GM18511 (cell line): ENCODE data around the gene PPP1CB.
"Not testable (repeated sequence)": the region's sequence is repeated elsewhere in the genome, so short reads cannot be mapped to it uniquely, and the experiment has no call there.

Experiments
- ATAC-seq: cut with Tn5 transposase; IDR thresholded peaks from one replicate; pipeline ENCODE4 v1.9.1; 2021; ENCODE audit warnings: mild to moderate bottlenecking, moderate library complexity; ENCODE audit not compliant: unreplicated experiment

The PPP1CB gene

DNA sequence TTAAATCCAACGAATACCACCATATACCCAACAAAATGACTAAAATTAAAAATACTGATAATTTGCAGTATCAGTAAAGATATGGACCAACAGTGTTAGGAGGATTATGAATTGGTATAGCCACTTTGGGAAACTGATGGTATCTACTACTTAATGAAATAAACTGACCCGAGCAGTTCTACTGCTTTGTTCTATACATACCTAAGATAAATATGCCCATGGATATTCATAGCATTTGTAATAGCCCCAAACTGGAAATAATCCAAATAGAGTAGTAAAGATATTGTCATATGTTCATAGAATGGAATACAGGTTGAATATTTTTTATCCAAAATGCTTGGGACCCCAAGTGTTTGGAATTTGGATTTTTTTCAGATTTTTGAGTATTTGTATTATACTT lies 20.7 kb downstream of the PPP1CB start:
- no peak for ATAC-seq

DNA sequence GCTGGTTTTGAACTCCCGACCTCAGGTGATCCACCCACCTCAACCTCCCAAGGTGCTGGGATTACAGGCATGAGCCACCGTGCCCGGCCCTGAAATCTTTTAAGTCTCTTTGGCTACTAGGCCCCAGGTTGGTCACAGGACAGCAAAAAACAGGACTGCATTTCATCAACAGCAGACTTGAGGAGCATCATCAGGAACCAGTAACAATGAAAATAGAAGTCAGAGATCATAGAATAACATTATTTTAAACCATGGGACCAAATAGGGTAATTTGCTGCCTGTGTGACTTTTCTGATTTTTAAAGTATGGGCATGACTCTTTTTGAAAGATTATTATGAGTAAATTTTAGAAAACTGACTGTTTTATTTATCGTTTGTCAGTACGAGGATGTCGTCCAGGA lies 24.8 kb downstream of the PPP1CB start:
- no peak for ATAC-seq

DNA sequence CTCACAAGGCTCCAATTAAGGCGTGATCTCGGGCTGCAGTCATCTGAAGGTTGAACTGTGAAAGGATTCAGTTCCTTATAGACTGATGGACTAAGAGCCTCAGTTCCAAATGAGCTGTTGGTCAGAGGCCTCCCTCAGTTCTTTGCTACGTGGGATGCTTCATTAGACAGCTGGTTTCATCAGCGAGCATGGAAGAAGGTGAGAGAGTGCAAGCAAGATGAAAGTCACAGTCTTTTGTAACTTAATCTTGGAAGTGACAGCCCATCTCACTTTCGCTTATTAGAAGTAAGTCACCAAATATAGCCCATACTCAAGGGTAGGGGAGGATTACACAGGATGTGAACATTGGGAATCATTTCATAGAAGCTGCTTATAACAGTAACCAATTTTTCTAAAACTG lies 26.8 kb downstream of the PPP1CB start:
- no peak for ATAC-seq

DNA sequence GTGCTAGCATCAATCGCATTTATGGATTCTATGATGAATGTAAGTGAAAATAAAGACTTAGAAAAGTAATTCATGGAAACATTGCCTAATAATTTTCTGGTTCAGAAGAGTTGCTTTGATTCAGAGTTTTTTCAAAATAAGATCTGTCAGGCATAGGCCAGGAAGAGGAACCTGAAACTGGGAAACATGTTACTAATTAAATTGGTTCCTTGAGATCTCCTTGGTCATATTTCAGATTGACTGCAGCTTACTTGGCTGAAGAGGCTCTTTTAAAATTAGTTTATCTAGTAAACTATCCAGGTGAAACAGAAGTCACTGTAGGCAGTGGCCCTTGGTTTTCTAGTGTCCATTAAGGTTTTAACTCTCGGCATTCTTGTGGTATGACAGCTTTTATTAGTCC lies 27.4 kb downstream of the PPP1CB start:
- no peak for ATAC-seq

DNA sequence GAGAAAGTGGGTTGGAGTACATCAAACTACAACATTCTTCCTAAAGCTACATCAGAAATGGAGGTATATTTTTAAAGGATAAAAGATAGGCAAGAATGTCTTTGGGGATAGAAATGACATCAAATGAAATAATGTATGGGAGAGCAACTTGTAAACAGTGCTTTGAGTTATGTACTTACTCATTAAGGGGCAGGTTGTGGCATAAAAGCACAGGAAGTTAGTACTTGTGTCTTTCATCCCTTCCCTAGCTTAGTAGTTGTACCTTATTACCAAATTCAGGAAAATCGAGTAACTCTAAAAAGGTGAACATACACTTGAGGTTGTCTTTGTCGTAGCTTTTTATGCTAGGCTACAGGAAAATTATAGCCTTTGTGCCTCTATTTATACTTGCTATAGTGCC lies 28.9 kb downstream of the PPP1CB start:
- ATAC-seq = no peak

DNA sequence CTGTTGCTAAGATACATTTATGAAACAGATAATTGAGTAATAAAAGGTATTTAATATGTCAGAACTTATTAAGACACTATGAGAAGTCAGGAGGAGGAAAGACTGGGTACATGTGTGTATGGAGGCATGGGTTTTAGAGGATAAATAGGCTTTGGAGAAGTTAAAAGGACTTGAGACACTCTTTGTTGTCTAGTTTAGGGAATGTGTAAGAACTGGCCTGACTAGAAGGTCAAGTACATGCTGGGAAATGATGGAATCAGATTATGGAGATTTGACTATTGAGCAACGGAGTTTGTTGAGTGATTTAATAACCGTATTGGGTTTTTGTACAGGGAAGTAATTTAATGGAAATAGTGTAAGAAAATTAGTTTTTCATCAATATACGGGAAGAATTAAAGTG lies 30.8 kb downstream of the PPP1CB start:
- no peak for ATAC-seq

DNA sequence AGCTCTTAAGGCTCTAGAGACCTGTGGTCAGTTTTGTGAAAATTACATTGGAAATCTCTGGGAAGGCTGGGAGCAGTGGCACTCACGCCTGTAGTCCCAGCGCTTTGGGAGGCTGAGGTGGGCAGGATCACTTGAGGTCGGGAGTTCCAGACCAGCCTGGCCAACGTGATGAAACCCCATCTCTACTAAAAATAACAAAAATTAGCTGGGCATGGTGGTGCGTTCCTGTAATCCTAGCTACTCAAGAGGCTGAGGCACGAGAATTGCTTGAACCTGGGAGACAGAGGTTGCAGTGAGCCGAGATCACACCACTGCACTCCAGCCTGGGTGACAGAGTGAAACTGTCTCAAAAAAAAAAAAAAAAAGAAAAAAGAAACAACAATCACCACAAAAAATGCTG lies 32.9 kb downstream of the PPP1CB start:
- ATAC-seq = not testable (repeated sequence)

DNA sequence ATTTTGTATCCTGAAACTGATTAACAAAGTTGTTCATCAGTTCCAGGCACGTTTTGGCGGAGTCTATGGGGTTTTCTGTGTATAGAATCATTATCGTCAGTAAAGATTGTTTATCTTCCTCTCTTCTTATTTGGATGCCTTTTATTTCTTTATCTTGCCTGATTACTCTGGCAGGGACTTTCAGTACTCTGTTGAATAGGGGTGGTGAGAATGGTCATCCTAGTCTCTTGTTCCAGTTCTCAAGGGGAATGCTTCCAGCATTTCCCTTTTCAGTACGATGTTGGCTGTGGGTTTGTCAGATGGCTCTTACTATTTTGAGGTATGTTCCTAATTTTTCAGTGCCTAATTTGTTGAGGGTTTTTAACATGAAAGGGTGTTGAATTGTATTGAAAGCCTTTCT lies 45.0 kb downstream of the PPP1CB start:
- no peak for ATAC-seq

DNA sequence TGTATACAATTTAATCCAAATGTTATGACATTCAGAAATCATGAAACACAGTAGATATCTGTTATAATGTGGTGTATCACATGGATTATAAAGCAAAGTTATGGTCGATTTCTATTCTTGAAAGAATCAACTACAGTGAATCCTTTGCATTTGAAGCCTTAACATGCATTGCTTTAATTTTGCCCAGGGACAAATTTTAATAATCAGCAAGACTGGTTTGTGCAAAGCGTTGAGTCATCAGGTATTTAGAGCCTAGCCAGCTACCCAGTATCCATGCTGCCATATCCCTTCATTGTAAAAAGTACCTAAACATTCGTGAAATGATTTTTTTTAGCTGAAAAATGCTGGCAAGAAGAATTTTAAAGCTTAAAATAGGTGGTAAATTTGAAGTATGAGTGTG lies 50.1 kb downstream of the PPP1CB start:
- ATAC-seq = no peak

DNA sequence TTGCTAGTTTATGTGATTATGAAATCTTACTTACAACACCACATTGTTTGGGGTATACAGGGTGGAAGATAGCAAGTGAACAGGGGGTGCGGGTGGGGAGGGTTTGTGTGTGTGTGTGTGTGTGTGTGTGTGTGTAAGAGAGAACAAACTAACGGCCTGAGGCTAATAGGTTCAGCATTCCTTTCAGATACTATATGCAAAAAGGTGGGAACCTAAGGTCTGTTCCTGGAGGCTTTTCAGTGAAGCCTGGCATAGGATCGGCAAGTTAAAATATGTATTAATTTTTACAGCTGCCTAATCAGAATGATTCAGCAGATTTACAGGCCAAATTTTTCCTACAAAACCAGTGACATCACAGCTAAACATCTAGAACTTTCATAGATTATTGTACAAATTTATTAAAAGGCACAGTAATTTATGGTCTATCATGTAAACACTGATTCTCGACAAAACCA lies 51.4 kb downstream of the PPP1CB start:
- ATAC-seq = no peak

DNA sequence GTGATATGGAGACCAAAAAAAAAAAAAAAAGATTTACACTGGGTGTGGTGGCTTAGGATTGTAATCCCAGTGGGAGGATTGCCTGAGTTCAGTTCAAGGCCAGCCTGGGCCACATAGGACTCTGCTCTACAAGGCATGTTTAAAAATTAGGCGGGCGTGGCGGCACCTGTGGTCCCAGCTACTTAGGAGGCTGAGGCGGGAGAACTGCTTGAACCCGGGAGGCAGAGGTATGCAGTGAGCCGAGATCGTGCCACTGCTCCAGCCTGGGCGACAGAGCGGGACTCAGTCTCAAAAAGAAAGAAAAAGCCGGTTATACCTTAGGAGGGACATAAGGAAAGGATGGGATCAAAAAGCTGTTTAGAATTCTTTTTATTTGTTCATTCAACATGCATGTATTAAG lies 58.3 kb downstream of the PPP1CB start:
- ATAC-seq = no peak

DNA sequence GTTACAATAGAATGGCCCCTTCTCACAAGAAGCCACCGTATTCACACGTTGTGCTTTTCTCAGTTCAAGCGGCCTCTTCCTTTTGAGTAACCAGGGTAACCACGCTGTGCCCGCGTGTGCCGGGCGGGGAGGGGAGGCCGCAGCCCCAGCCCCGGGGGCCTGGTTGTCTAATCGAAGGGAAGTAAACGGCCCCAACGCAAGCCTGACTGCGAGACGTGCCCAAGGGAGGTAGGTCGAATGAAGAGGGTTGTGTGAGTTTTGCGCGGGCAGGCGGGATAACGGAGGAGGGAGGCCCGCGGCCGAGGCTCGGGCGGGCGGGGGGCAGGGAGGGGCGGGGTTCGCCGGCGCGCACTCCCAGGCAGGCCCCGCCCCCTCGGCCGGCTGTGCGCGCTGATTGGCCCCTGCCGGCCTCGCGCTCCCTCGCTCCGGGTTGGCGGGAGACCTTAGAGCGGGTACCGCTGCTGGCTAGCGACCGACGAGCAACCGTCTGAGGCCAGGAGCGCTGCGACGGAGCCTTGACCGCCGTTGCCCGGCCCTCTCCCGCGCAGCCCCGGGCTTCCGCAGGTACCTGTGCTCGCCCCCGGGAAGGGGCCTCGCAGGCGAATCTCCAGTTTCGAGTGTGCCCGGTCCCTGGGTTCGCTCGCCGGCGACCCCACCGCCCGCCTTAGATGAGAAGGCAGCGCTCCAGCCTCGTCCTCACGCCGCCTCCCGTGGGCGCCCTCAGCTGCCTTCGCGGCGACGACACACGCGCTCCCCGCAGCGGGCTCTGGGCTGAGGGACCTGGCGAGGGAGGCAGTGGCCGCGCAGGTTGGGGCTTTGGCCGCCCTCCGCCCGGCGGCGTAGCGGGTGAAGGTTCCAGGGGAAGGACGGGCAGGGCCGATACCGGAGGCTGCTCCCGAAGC lies 59.0 kb downstream of the PPP1CB start, which contains the start of gene SPDYA:
SPDYA (plus strand) TSS at position 451 of the 902 bp plus-strand sequence. CDS start 5,181 bp downstream, outside the sequence.
- ATAC-seq = peak; percentile 89

DNA sequence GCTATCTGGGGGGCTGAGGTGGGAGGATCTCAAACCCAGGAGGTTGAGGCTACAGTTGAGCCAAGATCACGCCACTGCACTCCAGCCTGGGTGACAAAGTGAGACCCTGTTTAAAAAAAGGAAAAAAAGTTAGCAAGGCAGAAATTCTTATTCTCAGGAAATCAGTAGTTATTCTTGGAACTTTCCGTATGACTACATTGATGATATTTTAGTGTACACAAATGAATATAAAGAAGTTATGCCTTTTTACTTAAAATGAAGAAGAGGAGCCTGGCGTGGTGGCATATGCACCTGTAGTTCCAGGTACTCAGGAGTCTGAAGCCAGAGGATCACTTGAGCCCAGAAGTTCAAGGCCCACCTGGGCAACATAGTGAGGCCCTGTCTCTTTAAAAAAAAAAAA lies 66.4 kb downstream of the PPP1CB start:
- no peak for ATAC-seq

DNA sequence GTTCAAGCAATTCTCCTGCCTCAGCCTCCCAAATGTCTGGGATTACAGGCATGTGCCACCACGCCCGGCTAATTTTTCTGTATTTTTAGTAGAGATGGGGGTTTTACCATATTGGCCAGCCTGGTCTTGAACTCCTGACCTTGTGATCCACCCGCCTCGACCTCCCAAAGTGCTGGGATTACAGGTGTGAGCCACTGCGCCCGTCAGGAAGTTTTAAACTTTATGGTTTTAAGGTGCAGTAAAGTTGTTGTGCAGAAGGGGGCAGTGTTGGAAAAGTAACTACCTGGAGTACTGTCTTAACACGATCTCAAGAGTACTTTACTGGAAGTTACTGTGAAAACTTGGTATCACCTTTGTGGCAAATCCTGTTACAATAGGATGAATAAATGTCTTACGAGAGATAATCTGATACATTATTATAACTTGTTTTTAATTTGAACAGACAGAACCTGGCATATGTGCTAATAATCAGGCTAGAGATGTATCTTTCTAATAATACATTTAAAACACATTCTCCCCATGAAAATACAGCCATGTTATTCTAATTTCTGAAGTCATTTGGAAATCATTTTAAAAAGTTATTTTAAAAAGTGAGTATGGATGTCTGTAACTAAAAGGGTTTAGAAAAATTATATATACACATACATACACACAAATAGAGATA lies 69.8 kb downstream of the PPP1CB start:
- ATAC-seq = no peak

DNA sequence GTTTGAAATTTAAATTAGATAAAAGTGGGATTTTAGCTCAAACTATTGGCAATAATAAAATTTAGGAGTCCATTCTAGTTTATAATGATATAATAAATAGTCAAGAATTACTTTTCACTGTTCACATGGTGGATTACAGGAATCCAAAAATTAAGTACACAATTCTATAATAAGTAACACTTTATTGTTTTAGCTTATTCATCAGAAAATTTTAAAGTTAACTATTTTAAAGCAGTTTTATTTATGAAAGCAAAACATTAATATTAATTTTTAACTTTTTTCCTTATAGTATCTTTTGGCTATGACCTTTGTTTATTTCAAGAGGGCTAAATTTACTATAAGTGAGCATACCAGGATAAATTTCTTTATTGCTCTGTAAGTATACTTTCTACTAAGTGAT lies 70.4 kb downstream of the PPP1CB start:
- no peak for ATAC-seq

DNA sequence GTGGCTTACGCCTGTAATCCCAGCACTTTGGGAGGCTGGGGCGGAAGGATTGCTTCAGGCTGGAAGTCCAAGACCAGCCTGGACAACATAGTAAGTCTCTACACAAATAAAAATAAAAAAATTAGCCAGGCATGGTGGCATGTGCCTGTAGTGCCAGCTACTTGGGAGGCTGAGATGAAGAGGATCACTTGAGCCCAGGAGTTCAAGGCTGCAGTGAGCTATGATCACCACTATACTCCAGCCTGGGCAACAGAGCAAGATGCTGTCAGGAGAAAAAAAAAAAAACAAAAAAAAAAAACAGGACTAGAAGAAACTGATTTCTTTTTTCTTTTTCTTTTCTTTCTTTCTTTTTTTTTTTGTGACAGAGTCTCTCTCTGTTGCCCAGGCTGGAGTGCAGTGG lies 72.6 kb downstream of the PPP1CB start:
- ATAC-seq = no peak

DNA sequence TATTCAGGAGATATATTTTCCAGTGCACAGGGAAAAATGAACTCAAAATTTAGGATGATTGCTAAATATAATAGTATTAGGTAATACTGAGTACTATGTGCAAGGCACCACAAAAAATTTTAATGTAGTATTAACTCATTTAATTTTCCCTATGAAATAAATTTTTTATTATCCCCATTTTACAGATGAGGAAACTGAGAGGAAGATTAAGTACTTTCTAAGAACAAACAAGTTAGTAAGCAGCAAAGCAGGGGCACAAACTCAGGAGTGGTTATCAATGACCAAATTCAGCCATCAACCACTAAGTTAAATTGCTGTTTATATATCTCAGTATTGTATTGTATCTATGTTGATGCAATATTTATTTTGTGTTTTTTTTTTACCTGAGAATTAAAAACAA lies 73.2 kb downstream of the PPP1CB start:
- no peak for ATAC-seq

DNA sequence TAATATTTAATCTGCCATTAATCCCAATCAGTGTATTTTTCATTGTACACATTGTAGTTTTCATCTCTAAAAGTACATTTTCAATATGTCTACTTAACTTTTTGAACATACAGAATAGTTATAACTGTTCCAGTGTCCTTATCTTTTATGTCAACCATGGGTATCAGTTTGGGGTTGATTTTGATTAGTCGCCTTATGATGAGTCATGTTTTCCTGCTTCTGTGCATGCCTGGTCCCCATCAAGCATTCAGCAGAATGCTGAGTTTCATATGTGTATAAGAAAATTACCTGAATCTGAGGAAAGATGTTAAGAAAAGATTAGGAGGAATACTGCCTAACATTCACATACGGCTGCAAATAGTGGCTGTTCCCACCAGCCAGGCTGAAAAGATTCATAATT lies 76.8 kb downstream of the PPP1CB start:
- ATAC-seq = no peak

DNA sequence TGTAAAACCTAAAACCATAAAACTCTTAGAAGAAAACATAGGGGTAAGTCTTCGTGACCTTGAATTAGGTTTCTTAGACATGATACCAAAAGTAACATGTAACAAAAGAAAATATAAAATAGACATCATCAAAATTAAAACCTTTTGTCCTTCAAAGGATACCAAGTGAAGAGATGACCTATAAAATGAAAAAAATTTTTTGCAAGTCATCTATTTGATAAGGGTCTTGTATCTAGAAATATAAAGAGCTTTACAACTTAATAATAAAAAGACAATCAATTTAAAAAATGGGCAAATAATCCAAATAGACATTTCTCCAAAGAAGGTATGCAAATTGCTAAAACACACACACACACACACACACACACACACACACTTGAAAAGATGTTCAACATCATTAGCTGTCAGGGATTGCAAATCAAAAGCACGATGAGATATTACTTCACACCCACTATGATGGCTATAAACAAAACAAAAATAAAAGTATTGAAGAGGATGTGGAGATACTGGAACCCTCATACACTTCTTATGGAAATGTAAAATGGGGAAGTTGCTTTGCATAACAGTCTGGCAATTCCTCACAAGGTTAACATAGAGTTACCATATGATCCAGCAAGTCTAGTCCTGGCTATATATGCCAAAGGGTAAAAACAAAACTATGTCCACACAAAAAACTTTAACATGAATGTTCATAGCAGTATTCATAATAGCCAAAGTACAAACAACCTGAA lies 82.3 kb downstream of the PPP1CB start:
- ATAC-seq = no peak

DNA sequence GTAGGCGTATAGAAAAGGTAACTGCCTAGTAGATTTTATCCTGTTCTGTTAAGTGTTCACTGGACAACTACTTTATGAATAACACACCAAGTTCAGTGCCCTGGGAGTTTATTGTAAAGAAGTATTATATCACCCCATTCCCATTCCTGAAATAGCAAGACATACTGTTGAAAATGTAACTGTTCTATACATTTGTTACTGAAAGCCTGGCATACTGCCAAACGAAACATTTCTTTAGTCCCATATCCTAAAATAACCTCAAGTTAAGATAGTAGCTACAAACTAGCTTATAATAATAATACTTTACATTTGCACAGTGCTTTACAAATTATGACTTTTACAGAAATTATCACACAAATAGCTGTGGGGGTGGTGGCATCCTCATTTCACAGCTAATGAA lies 84.2 kb downstream of the PPP1CB start:
- ATAC-seq = no peak

DNA sequence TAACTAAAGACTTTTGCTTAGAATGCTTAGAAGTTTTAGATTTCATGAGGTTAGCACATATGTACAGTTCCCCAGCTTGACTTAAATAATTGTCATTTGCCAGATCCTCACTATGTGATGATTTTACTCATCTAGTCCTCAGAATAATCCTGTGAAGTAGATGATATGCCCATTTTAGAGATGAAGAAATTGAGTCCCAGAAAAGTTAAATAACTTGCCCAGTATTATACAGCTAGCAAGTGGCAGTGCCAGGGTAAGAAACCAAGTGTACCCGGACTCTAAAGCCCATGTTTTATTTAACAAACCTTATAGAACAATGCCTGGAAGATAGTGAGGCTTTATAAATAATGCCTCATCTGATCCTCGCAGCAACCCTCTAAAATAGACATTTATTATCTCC lies 87.3 kb downstream of the PPP1CB start:
- no peak for ATAC-seq

DNA sequence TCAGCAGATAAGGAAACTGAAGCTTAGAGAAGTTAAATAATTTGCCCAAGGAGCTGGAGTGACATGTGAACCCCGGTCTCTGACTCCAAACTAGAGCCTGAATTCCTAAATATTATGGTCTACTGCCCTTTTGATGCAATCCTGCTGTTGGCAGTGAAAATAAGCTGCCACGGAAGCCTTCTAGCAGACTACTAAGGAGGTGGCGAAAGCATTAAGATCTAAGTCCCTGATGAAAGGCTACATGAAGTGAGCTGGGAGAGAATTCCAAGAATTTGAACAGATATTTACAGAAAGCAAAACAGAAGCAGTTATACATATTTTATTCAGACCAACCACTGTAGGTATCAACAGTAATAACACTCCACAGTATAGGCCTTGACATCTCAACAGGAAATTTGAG lies 90.4 kb downstream of the PPP1CB start:
- ATAC-seq = no peak
